ENCODE results near the gene HTN3.
A peak's percentile ranks its signal among the peaks of the same experiment; 100 is the strongest.
"Not testable (repeated sequence)": the region's sequence is repeated elsewhere in the genome, so short reads cannot be mapped to it uniquely, and the experiment has no call there.

The HTN3 gene

DNA sequence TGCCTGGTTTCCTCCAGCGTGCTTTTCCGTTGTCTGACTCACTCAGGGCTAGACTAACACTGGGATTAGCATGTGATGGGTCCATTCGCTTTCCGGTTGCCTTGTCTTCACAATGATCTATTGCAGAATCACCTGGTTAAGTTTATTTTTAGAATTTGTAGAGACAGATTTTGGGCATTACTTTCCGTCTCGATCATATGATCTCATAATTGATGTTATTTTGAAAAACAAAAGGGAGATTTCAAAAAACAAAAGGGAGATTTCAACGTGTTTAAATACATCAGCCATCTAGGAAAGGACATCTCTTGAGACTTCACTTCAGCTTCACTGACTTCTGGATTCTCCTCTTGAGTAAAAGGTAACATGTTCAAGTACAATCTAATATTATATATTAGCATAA is at the start of gene HTN3:
TSS of gene HTN3 (plus strand) at position 301 of the 400 bp plus-strand sequence. CDS start 2,282 bp downstream, outside the sequence.
- not testable (repeated sequence) for H3K27ac Mint-ChIP-seq; H3K4me3 Mint-ChIP-seq; H3K9me3 Mint-ChIP-seq; H3K4me1 Mint-ChIP-seq; H3K27me3 Mint-ChIP-seq (ENCODE audit: low read depth); H3K36me3 Mint-ChIP-seq (ENCODE audit: low read depth)

- Mint-ChIP-seq H3K27me3 (ENCODE audit: low read depth) (no peaks in the 10 kb centered on the region), H3K4me3 (peak overlapping the region in 1 of 3 experiments; percentile 1), H3K36me3 (ENCODE audit: low read depth) (no peaks in the 10 kb centered on the region), H3K27ac (peak overlapping the region; percentile 67 to 86 (median 86)), H3K4me1 (peaks cover 9% of the 10 kb centered on the region), H3K9me3 (no peaks in the 10 kb centered on the region)
- TF ChIP-seq CTCF (IDR thresholded peaks at IDR 0.05; ENCODE audit: unreplicated experiment in 3 of 3), result no peak
These were observed 44.2 kb upstream of the HTN3 start for GRCh38 chr4:69984030-69984443.

GRCh38 chr4:69986663-69987062 is 41.6 kb upstream of the HTN3 start:
- no peaks in the 10 kb centered on the region for H3K9me3 Mint-ChIP-seq
- no peak overlapping the region for H3K4me3 Mint-ChIP-seq
- no peaks in the 10 kb centered on the region for H3K27me3 Mint-ChIP-seq (ENCODE audit: low read depth)
- H3K4me1 Mint-ChIP-seq, result peaks cover 9% of the 10 kb centered on the region
- TF ChIP-seq CTCF (IDR thresholded peaks at IDR 0.05; ENCODE audit: unreplicated experiment in 3 of 3), result no peak
- no peaks in the 10 kb centered on the region for H3K36me3 Mint-ChIP-seq (ENCODE audit: low read depth)
- H3K27ac Mint-ChIP-seq, result no peak overlapping the region

GRCh38 chr4:69991016-69991415 is 37.2 kb upstream of the HTN3 start:
- H3K27ac Mint-ChIP-seq, result no peak overlapping the region

GRCh38 chr4:69994782-69995181 is 33.5 kb upstream of the HTN3 start:
- no peaks in the 10 kb centered on the region for H3K36me3 Mint-ChIP-seq (ENCODE audit: low read depth)
- no peak for TF ChIP-seq CTCF (IDR thresholded peaks at IDR 0.05; ENCODE audit: unreplicated experiment in 3 of 3)
- H3K4me3 Mint-ChIP-seq, result no peak overlapping the region
- H3K27ac Mint-ChIP-seq, result no peak overlapping the region
- H3K27me3 Mint-ChIP-seq (ENCODE audit: low read depth), result no peaks in the 10 kb centered on the region
- H3K9me3 Mint-ChIP-seq, result no peaks in the 10 kb centered on the region
- no peaks in the 10 kb centered on the region for H3K4me1 Mint-ChIP-seq

More at GRCh38 chr4:69991016-69991415, 37.2 kb upstream of the HTN3 start:
- H3K9me3 Mint-ChIP-seq, result no peaks in the 10 kb centered on the region
- H3K4me3 Mint-ChIP-seq, result no peak overlapping the region
- no peaks in the 10 kb centered on the region for H3K4me1 Mint-ChIP-seq
- no peaks in the 10 kb centered on the region for H3K27me3 Mint-ChIP-seq (ENCODE audit: low read depth)
- no peaks in the 10 kb centered on the region for H3K36me3 Mint-ChIP-seq (ENCODE audit: low read depth)
- no peak for TF ChIP-seq CTCF (IDR thresholded peaks at IDR 0.05; ENCODE audit: unreplicated experiment in 3 of 3)

GRCh38 chr4:69995526-69996016 is 32.7 kb upstream of the HTN3 start, which contains the start of gene STATH:
Gene STATH (plus strand): TSS chr4:69995966. CDS start chr4:69998438, 2,472 bp downstream.
- no peaks in the 10 kb centered on the region for H3K9me3 Mint-ChIP-seq
- TF ChIP-seq CTCF (IDR thresholded peaks at IDR 0.05; ENCODE audit: unreplicated experiment in 3 of 3), result no peak
- H3K4me3 Mint-ChIP-seq, result no peak within 1 kb of the TSS
- H3K27me3 Mint-ChIP-seq (ENCODE audit: low read depth), result no peaks in the 10 kb centered on the region
- H3K27ac Mint-ChIP-seq, result no peak within 1 kb of the TSS
- no peaks in the 10 kb centered on the region for H3K36me3 Mint-ChIP-seq (ENCODE audit: low read depth)
- no peaks in the 10 kb centered on the region for H3K4me1 Mint-ChIP-seq

Data from nephron (organoid).